MM.1S (cell line): Measurements from ENCODE around the gene PIK3R3.
"Not testable (repeated sequence)": the region's sequence is repeated elsewhere in the genome, so short reads cannot be mapped to it uniquely, and the experiment has no call there.

Experiments
- DNase-seq: peaks from one replicate; pipeline ENCODE4 v3.0.0-alpha.2; 2015
- H2AFZ ChIP-seq: fragments of 300-600 bp; sonication (generic); 2 replicates; pipeline ENCODE4 v1.6.0; 2016; ENCODE audit warnings: antibody characterized with exemption, low read length
- H3F3A ChIP-seq: fragments of 300-600 bp; sonication (generic); 2 replicates; pipeline ENCODE4 v1.6.1; 2016; ENCODE audit warnings: mild to moderate bottlenecking, antibody characterized with exemption, low read length, moderate library complexity, mixed read lengths; ENCODE audit not compliant: insufficient read depth
- H3K27ac ChIP-seq: fragments of 300-600 bp; sonication (generic); 2 replicates; pipeline ENCODE4 v1.5.1; 2016; ENCODE audit warnings: mild to moderate bottlenecking, low read length
- H3K27me3 ChIP-seq: fragments of 300-600 bp; sonication (generic); replicated peaks from 2 replicates; pipeline ENCODE4 v1.6.0; 2016; ENCODE audit warnings: low read length; ENCODE audit not compliant: insufficient read depth
- H3K36me3 ChIP-seq: fragments of 300-600 bp; sonication (generic); replicated peaks from 2 replicates; pipeline ENCODE4 v1.6.1; 2016; ENCODE audit warnings: mild to moderate bottlenecking, low read length, mixed read lengths; ENCODE audit not compliant: insufficient read depth
- H3K4me1 ChIP-seq: fragments of 300-600 bp; sonication (generic); 2 replicates; pipeline ENCODE4 v1.6.1; 2016; ENCODE audit warnings: low read length, mixed read lengths
- H3K4me2 ChIP-seq: fragments of 300-600 bp; sonication (generic); 2 replicates; pipeline ENCODE4 v1.6.0; 2016; ENCODE audit warnings: low read depth, low read length
- H3K4me3 ChIP-seq: fragments of 300-600 bp; sonication (generic); 2 replicates; pipeline ENCODE4 v1.5.1; 2016; ENCODE audit warnings: low read length, mixed read lengths
- H3K79me2 ChIP-seq: fragments of 300-600 bp; sonication (generic); 2 replicates; pipeline ENCODE4 v1.6.1; 2016; ENCODE audit warnings: mixed run types, low read length, mixed read lengths
- H3K9ac ChIP-seq: fragments of 300-600 bp; sonication (generic); 2 replicates; pipeline ENCODE4 v1.6.1; 2016; ENCODE audit warnings: low read length, mixed read lengths
- H3K9me2 ChIP-seq: fragments of 300-600 bp; sonication (generic); replicated peaks from 2 replicates; pipeline ENCODE4 v1.6.1; 2016; ENCODE audit warnings: mild to moderate bottlenecking, low read length, mixed read lengths; ENCODE audit not compliant: insufficient read depth
- H3K9me3 ChIP-seq: fragments of 300-600 bp; sonication (generic); replicated peaks from 2 replicates; pipeline ENCODE4 v1.6.1; 2016; ENCODE audit warnings: mild to moderate bottlenecking, low read length, mixed read lengths; ENCODE audit not compliant: insufficient read depth
- H4K20me1 ChIP-seq: fragments of 300-600 bp; sonication (generic); 2 replicates; pipeline ENCODE4 v1.6.1; 2016; ENCODE audit warnings: mild to moderate bottlenecking, low read length, moderate library complexity, mixed read lengths; ENCODE audit not compliant: insufficient read depth
- CTCF ChIP-seq: fragments of 300-600 bp; sonication (generic); IDR thresholded peaks from 2 replicates; pipeline ENCODE4 v1.5.1; 2016; ENCODE audit warnings: antibody characterized with exemption, low read length, mixed read lengths
- EZH2 ChIP-seq: fragments of 300-600 bp; sonication (generic); optimal IDR thresholded peaks from 2 replicates; pipeline ENCODE3; 2017; ENCODE audit warnings: low read depth, mild to moderate bottlenecking, antibody characterized with exemption, low read length, mixed read lengths
- EZH2phosphoT487 ChIP-seq: fragments of 300-600 bp; sonication (generic); IDR thresholded peaks from 2 replicates; pipeline ENCODE4 v1.6.1; 2018; ENCODE audit warnings: antibody characterized with exemption, low read length

PIK3R3 gene

GRCh38 chr1:46061146-46061545 lies 71.3 kb downstream of the PIK3R3 start:
- H3K9me2 ChIP-seq, result no peaks in the 10 kb centered on the region
- no peaks in the 10 kb centered on the region for H4K20me1 ChIP-seq
- H3K4me1 ChIP-seq, result peaks cover 25% of the 10 kb centered on the region
- no peak for DNase-seq
- H3K9me3 ChIP-seq, result no peaks in the 10 kb centered on the region
- H3F3A ChIP-seq, result peaks cover 26% of the 10 kb centered on the region
- TF ChIP-seq EZH2, result no peak
- no peak for TF ChIP-seq CTCF
- TF ChIP-seq EZH2phosphoT487, result no peak
- H3K4me3 ChIP-seq, result no peak overlapping the region
- H3K9ac ChIP-seq, result no peak overlapping the region
- no peaks in the 10 kb centered on the region for H3K79me2 ChIP-seq
- no peaks in the 10 kb centered on the region for H3K27me3 ChIP-seq
- no peak overlapping the region for H3K27ac ChIP-seq
- H3K4me2 ChIP-seq, result no peak overlapping the region
- no peaks in the 10 kb centered on the region for H3K36me3 ChIP-seq
- H2AFZ ChIP-seq, result no peak overlapping the region

- Histone ChIP-seq H4K20me1 (no peaks in the 10 kb centered on the region), H3K9me2 (no peaks in the 10 kb centered on the region), H3K4me2 (no peak overlapping the region), H3K27ac (no peak overlapping the region), H2AFZ (no peak overlapping the region), H3K9me3 (no peaks in the 10 kb centered on the region), H3K27me3 (no peaks in the 10 kb centered on the region), H3F3A (peaks cover 14% of the 10 kb centered on the region), H3K36me3 (no peaks in the 10 kb centered on the region), H3K9ac (no peak overlapping the region), H3K4me1 (peaks cover 11% of the 10 kb centered on the region), H3K79me2 (no peaks in the 10 kb centered on the region), H3K4me3 (no peak overlapping the region)
- TF ChIP-seq EZH2phosphoT487, result no peak
- no peak for TF ChIP-seq CTCF
- TF ChIP-seq EZH2, result no peak
- no peak for DNase-seq
Measured at GRCh38 chr1:46058936-46059335, 73.5 kb downstream of the PIK3R3 start.

GRCh38 chr1:46057781-46058180 lies 74.6 kb downstream of the PIK3R3 start:
- no peaks in the 10 kb centered on the region for H3K79me2 ChIP-seq
- H3K36me3 ChIP-seq, result no peaks in the 10 kb centered on the region
- no peaks in the 10 kb centered on the region for H3K27me3 ChIP-seq
- no peak for DNase-seq
- peaks cover 1% of the 10 kb centered on the region; the same call in 1 of the 2 replicates for H3K4me1 ChIP-seq
- peaks cover 5% of the 10 kb centered on the region for H3F3A ChIP-seq
- H2AFZ ChIP-seq, result no peak overlapping the region
- H4K20me1 ChIP-seq, result no peaks in the 10 kb centered on the region
- H3K9me3 ChIP-seq, result no peaks in the 10 kb centered on the region
- no peak overlapping the region for H3K4me2 ChIP-seq
- H3K9ac ChIP-seq, result no peak overlapping the region
- TF ChIP-seq CTCF, result no peak
- TF ChIP-seq EZH2phosphoT487, result no peak
- TF ChIP-seq EZH2, result no peak
- H3K9me2 ChIP-seq, result no peaks in the 10 kb centered on the region
- no peak overlapping the region for H3K4me3 ChIP-seq
- no peak overlapping the region for H3K27ac ChIP-seq

- H3K79me2 ChIP-seq, H3K27me3 ChIP-seq, H3K27ac ChIP-seq, H3K4me3 ChIP-seq, H3F3A ChIP-seq, DNase-seq, H3K4me1 ChIP-seq, H3K9ac ChIP-seq, H3K9me3 ChIP-seq, H2AFZ ChIP-seq, H3K9me2 ChIP-seq, H3K36me3 ChIP-seq, H4K20me1 ChIP-seq, H3K4me2 ChIP-seq: not testable (repeated sequence)
Measured at GRCh38 chr1:46057215-46057614, 75.2 kb downstream of the PIK3R3 start.
